AG20443 (cell line): ENCODE data around the gene TRAPPC12.
"Not testable (repeated sequence)": the region's sequence is repeated elsewhere in the genome, so short reads cannot be mapped to it uniquely, and the experiment has no call there.

ENCODE experiments used
- DNase-seq: peaks from one replicate; pipeline ENCODE4 v3.0.0; 2012; ENCODE audit warnings: low spot score, mixed read lengths

TRAPPC12 gene

DNA sequence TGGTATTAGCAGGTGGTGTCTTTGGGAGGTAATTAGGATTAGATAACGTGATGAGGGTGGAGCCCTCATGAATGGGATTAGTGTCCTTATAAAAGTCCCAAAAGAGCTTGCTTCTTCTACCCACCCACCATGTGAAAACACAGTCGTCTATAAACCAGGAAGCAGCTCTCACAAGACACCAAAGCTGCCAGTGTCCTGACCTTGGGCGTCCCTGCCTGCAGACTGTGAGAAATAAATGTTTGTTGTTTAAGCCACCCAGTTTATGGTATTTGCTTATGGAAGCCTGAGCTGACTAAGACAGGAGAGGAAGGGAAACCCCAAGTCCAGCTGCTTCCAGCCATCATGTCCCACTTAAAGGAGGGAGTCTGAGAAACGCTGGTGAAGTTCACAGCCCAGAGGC, 126.3 kb downstream of the TRAPPC12 start:
- DNase-seq = no peak

DNA sequence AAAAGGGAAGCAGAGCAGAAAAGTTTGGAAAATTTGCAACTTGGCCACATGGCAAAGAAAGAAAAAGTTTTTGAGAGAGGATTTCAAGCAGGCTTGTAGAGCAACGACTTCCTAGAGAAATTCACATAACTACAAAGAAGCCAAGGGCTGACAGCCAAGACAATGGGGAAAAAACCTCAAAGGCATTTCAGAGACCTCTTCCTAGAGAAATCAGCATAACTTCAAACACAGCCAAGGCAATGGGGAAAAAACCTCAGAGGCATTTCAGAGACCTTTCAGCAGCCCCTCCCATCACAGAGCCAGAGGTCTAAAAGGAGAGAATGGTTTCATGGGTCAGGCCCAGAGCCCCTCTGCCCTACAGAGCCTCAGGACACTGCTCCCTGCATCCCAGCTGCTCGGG, 132.6 kb downstream of the TRAPPC12 start:
- DNase-seq = no peak

DNA sequence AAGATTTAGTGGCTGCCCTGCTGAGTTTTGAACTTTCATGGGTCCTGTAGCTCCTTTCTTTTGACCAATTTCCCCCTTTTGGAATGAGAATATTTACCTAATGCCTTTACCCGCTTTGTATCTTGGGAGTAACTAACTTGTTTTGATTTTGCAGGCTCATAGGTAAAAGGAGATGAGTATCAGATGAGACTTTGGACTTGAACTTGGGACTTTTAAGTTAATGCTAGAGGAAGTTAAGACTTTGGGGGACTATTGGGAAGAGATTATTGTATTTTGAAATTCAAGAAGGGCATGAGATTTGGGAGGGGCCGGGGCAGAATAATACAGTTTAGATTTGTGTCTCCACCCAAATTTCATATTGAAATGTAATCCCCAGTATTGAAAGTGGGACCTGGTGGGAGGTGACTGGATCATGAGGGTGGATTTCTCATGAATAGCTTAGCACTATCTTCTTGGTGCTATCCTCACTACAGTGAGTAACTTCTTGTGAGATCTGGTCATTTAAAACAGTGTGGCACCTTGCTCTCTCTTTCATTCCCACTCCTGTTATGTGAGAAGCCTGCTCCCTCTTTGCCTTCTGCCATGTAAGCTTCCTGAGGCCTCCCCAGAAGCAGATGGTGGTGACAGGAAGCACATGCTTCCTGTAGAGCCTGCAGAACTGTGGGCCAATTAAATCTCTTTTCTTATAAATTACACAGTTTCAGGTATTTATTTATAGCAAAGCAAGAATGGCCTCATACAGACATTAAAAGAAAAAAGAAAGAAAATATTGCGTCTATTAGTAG, 133.7 kb downstream of the TRAPPC12 start:
- DNase-seq = no peak

DNA sequence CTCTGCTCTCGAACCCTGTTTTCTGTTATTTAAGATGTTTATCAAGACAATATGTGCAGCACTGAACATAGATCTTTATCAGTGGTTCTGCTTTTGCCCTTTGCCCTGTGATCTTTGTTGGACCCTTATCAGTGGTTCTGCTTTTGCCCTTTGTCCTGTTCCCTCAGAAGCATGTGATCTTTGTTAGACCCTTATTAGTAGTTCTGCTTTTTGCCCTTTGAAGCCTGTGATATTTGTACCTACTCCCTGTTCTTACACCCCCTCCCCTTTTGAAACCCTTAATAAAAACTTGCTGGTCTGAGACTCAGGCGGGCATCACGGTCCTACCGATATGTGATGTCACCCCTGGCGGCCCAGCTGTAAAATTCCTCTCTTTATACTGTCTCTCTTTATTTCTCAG, 135.9 kb downstream of the TRAPPC12 start:
- not testable (repeated sequence) for DNase-seq

DNA sequence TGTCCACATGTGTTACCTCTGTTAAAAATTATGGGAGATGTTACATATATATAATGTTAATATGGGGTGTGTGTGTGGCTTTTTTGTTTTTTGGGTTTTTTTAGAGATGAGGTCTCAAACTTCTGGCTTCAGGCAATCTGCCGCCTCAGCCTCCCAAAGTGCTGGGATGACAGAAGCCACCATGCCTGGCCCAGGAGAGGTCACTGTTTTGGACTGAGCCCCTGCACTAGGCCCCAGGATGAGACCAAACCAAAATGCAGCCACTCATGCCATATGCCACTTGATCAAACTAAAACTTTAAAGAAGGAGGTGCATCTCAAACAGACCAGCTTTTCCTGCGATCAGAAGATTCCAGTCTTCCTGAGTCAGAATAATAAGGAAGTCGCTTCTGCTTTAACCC, 137.3 kb downstream of the TRAPPC12 start:
- DNase-seq = no peak

GRCh38 chr2:3517948-3518495, 138.5 kb downstream of the TRAPPC12 start:
- no peak for DNase-seq

DNA sequence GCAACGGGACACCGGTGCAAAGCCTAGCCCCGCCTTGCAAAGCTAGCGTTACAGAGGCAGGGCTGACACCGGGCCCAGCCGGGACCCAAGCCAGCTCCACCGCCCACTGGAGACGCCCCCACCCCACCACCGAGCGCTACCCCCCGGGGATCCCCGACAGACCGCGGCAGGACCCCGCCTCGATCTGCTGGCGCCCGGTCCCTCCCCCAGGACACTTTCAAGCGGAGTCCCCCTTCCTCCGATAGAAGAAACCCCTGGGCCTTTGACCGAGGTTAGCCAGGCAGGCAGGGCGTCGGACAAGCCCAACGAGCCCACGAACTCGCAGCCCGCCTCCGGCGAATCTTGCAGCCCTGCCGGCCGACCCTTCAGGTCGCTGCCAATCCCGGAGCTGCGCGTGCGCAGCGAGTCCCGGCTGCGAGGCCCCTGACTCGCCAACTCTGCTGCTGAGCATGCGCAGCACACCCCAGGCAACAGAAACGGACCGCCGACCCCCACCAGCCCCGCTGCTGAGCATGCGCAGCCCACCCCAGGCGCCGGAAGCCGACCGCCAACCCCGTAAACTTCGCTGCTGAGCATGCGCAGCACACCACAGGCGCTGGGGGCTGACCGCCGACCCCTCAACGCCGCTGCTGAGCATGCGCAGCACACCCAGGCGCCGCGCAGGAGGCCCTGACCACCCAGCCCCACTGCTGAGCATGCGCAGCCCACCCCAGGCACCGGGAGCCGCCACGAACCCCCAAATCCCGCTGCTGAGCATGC, 139.2 kb downstream of the TRAPPC12 start:
- peak; percentile 100 for DNase-seq

GRCh38 chr2:3519255-3520205, 140.0 kb downstream of the TRAPPC12 start, which contains the start of gene ADI1:
TSS of gene ADI1 (minus strand) at chr2:3519531. CDS start at chr2:3519487, 44 bp downstream.
- peak; percentile 86 for DNase-seq

DNA sequence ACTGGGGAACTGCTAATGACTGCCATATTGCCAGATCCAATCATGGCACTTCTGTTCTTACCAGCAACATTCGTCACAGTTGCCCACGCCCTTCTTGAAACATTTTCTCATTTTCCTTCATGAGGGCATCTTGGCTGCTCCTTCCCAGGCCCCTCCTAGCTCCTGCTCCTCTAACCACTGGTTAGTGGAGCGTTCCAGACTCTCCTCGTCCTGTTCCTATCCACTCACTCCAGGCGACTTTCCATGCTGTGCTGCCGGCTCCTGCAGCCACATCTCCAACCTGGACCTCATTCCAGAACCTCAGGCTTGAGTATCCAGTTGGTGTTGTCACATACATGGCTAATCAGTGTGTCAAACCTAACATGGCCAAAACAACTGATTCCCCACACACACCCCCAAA, 141.1 kb downstream of the TRAPPC12 start:
- no peak for DNase-seq

DNA sequence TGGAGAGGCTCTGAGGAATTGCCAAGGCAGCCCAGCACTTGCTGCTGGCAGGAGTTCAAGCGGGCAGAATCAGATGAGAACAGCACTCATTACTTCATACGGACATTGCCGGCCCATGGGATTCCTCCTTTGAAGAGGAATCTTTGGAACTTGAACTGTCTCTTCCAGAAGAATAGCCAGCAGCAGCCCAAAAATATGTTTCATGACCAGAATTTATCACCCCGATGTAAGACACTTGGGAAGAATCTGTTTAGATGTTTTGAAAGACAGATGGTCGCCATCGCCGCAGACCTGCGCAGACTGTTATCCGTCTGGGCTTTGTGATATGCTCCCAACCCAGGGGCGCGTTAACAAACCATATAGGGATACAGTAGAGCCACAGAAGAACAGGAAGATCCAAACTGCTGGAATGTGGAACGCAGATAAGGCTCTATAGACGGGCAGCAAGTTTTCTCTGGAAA, 143.5 kb downstream of the TRAPPC12 start:
- peak; percentile 28 for DNase-seq

GRCh38 chr2:3523551-3524041, 144.1 kb downstream of the TRAPPC12 start:
- peak; percentile 55 for DNase-seq

- no peak for DNase-seq
These were observed 147.4 kb downstream of the TRAPPC12 start for GRCh38 chr2:3526871-3527270.

GRCh38 chr2:3527886-3528785, 148.6 kb downstream of the TRAPPC12 start:
- no peak for DNase-seq
